ENCODE results near the gene ASPDH. TPM values are rescaled to one million over a fixed set of nuclear protein-coding genes. Genes with fewer than 3 reads are reported as not detected.

Gene ASPDH
- total RNA-seq, 3 donors from 2014 or later: not detected

DNA sequence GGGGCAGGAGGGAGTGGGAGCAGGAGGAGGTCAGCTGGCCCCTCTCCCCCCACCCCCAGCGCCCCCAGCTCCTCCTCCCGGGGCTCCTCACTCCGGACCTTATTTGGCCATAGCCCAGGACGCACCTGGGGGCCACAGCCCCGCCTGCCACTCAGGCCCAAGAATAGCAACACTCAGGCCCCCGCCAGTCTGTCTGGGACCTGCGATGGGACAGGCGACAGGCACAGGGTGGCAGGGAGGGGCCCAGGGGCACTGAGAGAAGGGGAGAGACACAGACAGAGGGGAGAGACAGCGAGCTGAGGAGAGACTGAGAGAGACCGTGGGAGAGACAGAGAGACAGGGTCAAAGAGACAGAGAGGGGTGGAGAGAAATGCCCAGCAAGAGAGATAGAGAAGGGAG is 13.0 kb downstream of the ASPDH start:
- peak; percentile 26 for ATAC-seq
- intact Hi-C loops (cut with DNase I, micrococcal nuclease): no loop called here
- no peaks in the 10 kb centered on the region for H3K9me3 ChIP-seq
- no peaks in the 10 kb centered on the region for H3K4me1 ChIP-seq (ENCODE audit: low read depth)
- TF ChIP-seq, protein P1, sequence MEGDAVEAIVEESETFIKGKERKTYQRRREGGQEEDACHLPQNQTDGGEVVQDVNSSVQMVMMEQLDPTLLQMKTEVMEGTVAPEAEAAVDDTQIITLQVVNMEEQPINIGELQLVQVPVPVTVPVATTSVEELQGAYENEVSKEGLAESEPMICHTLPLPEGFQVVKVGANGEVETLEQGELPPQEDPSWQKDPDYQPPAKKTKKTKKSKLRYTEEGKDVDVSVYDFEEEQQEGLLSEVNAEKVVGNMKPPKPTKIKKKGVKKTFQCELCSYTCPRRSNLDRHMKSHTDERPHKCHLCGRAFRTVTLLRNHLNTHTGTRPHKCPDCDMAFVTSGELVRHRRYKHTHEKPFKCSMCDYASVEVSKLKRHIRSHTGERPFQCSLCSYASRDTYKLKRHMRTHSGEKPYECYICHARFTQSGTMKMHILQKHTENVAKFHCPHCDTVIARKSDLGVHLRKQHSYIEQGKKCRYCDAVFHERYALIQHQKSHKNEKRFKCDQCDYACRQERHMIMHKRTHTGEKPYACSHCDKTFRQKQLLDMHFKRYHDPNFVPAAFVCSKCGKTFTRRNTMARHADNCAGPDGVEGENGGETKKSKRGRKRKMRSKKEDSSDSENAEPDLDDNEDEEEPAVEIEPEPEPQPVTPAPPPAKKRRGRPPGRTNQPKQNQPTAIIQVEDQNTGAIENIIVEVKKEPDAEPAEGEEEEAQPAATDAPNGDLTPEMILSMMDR (IDR thresholded peaks at IDR 0.05): no peak
- H3K36me3 ChIP-seq (ENCODE audit: low read depth): no peaks in the 10 kb centered on the region
- no peak overlapping the region for H3K4me3 ChIP-seq
- peak in 1 of 3 donors; percentile 28 for DNase-seq

DNA sequence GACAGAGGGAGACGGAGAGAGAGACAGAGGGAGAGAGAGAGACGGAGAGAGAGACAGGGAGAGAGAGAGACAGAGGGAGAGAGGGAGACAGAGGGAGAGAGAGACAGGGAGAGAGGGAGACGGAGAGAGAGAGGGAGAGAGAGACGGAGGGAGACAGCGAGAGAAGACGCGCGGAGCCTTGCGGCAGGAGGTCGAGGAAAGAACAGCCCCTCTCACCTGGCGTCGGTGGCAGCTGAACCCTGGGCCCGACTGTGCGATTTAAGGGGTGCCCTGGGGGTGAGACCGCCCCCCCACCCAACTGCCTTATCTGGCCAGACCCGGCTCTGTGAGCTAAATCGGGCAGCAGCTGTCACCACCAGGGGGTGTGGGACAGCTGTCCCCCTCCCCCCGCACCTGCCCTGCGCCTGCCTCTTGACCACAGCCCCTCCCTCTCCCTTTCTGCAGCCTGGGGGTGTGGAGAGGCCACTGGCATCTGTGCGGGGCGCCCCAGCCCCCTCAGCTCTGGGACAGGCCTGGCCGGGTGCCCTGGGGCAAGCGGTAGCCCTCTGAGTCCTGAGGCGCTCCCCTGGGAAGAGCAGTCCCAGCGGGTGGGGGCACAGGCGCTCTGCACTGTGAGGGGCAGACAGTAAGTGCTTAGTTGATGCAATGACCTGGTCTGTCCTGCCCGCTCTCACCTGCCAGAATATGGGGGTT is 13.5 kb downstream of the ASPDH start:
- intact Hi-C loops (cut with DNase I, micrococcal nuclease): no loop called here
- DNase-seq (peak in 1 of 3 donors; percentile 48), ATAC-seq (peak; percentile 34)
- Histone ChIP-seq H3K36me3 (ENCODE audit: low read depth) (no peaks in the 10 kb centered on the region), H3K4me1 (ENCODE audit: low read depth) (no peaks in the 10 kb centered on the region), H3K9me3 (no peaks in the 10 kb centered on the region), H3K4me3 (no peak overlapping the region)
- TF ChIP-seq, protein P1 (IDR thresholded peaks at IDR 0.05): no peak

DNA sequence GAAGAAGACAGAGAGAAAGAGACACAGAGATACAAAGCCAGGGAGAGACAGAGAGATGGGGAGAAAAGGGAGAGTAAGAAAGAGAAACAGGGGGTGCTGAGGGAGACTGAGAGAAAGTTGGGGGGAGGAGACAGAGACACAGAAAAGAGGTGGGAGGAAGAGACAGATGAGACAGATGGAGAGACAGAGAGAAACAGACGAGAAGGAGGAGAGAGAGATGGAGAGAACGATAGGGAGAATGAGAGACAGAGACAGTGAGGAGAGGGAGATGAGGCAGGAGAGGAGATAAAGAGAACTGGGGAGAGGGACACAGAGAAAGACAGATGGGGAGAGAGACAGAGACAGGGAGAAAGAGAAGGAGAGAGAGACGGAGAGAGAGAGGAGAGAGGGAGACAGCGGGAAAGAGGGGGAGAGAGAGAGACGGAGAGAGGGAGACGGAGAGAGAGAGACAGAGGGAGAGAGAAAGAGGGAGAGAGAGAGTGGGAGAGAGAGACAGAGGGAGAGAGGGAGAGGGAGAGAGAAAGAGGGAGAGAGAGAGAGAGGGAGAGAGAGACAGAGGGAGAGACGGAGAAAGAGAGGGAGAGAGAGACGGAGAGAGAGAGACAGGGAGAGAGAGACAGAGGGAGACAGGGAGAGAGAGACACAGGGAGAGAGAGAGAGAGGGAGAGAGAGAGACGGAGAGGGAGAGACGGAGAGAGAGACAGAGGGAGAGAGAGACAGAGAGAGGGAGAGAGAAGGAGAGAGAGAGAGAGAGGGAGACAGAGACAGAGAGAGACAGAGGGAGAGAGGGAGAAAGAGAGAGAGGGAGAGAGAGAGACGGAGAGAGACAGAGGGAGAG is 15.3 kb downstream of the ASPDH start:
- ATAC-seq (no peak), DNase-seq (no peak)
- Histone ChIP-seq H3K36me3 (ENCODE audit: low read depth) (no peaks in the 10 kb centered on the region), H3K4me3 (no peak overlapping the region), H3K9me3 (no peaks in the 10 kb centered on the region), H3K4me1 (ENCODE audit: low read depth) (no peaks in the 10 kb centered on the region)
- TF ChIP-seq, protein P1 (IDR thresholded peaks at IDR 0.05): no peak
- intact Hi-C loops (cut with DNase I, micrococcal nuclease): no loop called here

DNA sequence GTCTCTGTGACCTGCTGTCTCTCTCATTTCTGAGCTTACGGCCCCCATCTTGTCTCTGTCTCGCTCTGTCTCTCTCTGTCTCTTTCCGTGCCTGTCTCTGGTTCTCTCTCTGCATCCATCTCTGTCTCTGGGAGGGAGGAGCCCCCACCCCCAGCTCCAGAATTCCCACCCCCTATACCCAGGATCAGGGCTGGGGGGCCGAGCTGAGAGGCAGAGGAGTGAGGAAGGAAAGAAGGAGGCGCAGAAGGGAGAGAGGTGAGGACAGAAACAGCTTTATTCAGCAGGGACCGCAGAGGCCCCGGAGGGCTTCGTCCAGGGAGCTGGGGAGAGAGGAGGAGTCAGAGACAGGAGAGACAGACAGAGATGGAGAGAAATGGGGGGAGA is 16.7 kb downstream of the ASPDH start:
- no peaks in the 10 kb centered on the region for H3K4me1 ChIP-seq (ENCODE audit: low read depth)
- H3K9me3 ChIP-seq: no peaks in the 10 kb centered on the region
- DNase-seq (peak in 1 of 3 donors; percentile 13), ATAC-seq (no peak)
- H3K36me3 ChIP-seq (ENCODE audit: low read depth): no peaks in the 10 kb centered on the region
- intact Hi-C loops (cut with DNase I, micrococcal nuclease): no loop called here
- H3K4me3 ChIP-seq: no peak overlapping the region
- TF ChIP-seq, protein P1 (IDR thresholded peaks at IDR 0.05): no peak

DNA sequence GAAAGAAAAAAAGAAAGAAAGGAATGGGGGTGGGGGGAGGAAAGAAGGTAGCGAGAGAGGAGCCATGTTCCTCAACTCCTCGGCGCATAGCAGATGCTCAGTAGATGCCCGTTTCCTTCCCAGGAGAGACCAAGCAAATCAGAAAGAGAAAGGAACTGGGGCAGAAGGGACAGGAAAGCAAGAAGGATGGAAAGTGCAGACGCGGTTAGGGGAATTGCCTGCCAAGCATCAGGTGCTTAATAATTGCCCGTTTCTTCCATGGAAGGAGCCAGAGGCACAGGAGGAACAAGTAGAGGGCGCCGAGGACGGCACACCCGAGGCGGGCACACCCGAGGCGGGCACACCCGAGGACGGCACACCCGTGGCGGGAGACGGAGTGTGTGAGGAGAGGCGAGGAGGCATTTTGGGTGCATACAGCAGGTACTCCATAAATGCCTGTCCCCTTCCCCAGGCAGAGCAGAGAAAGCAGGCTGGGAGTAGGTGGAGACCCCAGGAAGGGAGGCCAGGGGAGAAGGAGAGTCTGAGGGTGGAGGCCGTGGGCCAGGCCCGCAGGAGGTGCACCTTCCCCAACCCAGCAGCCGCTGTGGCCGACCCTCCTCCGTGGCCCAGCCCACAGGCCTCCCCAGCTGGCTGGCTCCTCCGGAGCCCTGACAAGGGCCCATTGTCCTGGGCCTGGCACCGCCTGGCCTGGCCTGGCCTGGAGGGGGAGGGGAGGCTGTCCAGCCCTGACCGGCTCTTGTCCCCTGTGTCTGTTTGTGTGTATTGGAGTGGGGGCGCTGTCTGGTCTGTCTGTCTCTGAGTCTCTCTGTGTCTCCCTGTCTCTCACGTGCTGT is 17.3 kb downstream of the ASPDH start:
- Histone ChIP-seq H3K36me3 (ENCODE audit: low read depth) (no peaks in the 10 kb centered on the region), H3K4me3 (no peak overlapping the region), H3K9me3 (no peaks in the 10 kb centered on the region), H3K4me1 (ENCODE audit: low read depth) (no peaks in the 10 kb centered on the region)
- intact Hi-C loops (cut with DNase I, micrococcal nuclease): no loop called here
- TF ChIP-seq, protein P1 (IDR thresholded peaks at IDR 0.05): no peak
- peak in 1 of 3 donors; percentile 24 for DNase-seq
- ATAC-seq: peak; percentile 20
